Measurements from ENCODE around the gene GCHFR.

The GCHFR gene

GRCh38 chr15:40763801-40764628 lies at the start of gene GCHFR:
TSS of gene GCHFR (plus strand) at chr15:40764068. CDS start at chr15:40764181, 113 bp downstream.
- ATAC-seq (ENCODE audit: low read depth) = peak; percentile 54

GRCh38 chr15:40714144-40714543 lies 49.7 kb upstream of the GCHFR start:
- no peaks in the 10 kb centered on the region for H3K4me1 ChIP-seq (ENCODE audit: insufficient read depth, poor library complexity, severe bottlenecking)
- no peaks in the 10 kb centered on the region for H3K27me3 ChIP-seq (ENCODE audit: insufficient read depth, poor library complexity, severe bottlenecking)
- no peak for ATAC-seq (ENCODE audit: low read depth)
- H3K9me3 ChIP-seq (ENCODE audit: severe bottlenecking) = no peaks in the 10 kb centered on the region
- DNase-seq (ENCODE audit: low spot score) = no peak
- H3K27ac ChIP-seq (ENCODE audit: poor library complexity, severe bottlenecking) = no peak overlapping the region
- TF ChIP-seq CTCF (IDR thresholded peaks at IDR 0.05; ENCODE audit: poor library complexity, severe bottlenecking) = no peak
- no peak overlapping the region for H3K4me3 ChIP-seq (ENCODE audit: severe bottlenecking)
- peaks cover 81% of the 10 kb centered on the region for H3K36me3 ChIP-seq (ENCODE audit: low read depth)

More at GRCh38 chr15:40763801-40764628, at the start of gene GCHFR:
- no peaks in the 10 kb centered on the region for H3K9me3 ChIP-seq (ENCODE audit: severe bottlenecking)
- TF ChIP-seq CTCF (IDR thresholded peaks at IDR 0.05; ENCODE audit: poor library complexity, severe bottlenecking) = peak; percentile 67
- peak; percentile 92 for DNase-seq (ENCODE audit: low spot score)
- H3K36me3 ChIP-seq (ENCODE audit: low read depth) = 0 out of 2 replicates have a peak, but pooled peaks cover 5% of the 10 kb centered on the region
- H3K27me3 ChIP-seq (ENCODE audit: insufficient read depth, poor library complexity, severe bottlenecking) = no peaks in the 10 kb centered on the region
- peak within 1 kb of the TSS; percentile 92 for H3K27ac ChIP-seq (ENCODE audit: poor library complexity, severe bottlenecking)
- peaks cover 45% of the 10 kb centered on the region for H3K4me1 ChIP-seq (ENCODE audit: insufficient read depth, poor library complexity, severe bottlenecking)
- H3K4me3 ChIP-seq (ENCODE audit: severe bottlenecking) = peak within 1 kb of the TSS; percentile 31

- Histone ChIP-seq H3K9me3 (ENCODE audit: severe bottlenecking) (no peaks in the 10 kb centered on the region), H3K27ac (ENCODE audit: poor library complexity, severe bottlenecking) (no peak overlapping the region), H3K4me1 (ENCODE audit: insufficient read depth, poor library complexity, severe bottlenecking) (no peaks in the 10 kb centered on the region), H3K36me3 (ENCODE audit: low read depth) (peaks cover 85% of the 10 kb centered on the region), H3K4me3 (ENCODE audit: severe bottlenecking) (no peak overlapping the region), H3K27me3 (ENCODE audit: insufficient read depth, poor library complexity, severe bottlenecking) (no peaks in the 10 kb centered on the region)
- no peak for TF ChIP-seq CTCF (IDR thresholded peaks at IDR 0.05; ENCODE audit: poor library complexity, severe bottlenecking)
- no peak for ATAC-seq (ENCODE audit: low read depth)
- DNase-seq (ENCODE audit: low spot score) = no peak
Measured at GRCh38 chr15:40716165-40716564, 47.7 kb upstream of the GCHFR start.

- Histone ChIP-seq H3K4me3 (ENCODE audit: severe bottlenecking) (no peak overlapping the region), H3K27ac (ENCODE audit: poor library complexity, severe bottlenecking) (no peak overlapping the region), H3K36me3 (ENCODE audit: low read depth) (peaks cover 76% of the 10 kb centered on the region), H3K4me1 (ENCODE audit: insufficient read depth, poor library complexity, severe bottlenecking) (no peaks in the 10 kb centered on the region), H3K27me3 (ENCODE audit: insufficient read depth, poor library complexity, severe bottlenecking) (no peaks in the 10 kb centered on the region), H3K9me3 (ENCODE audit: severe bottlenecking) (no peaks in the 10 kb centered on the region)
- no peak for DNase-seq (ENCODE audit: low spot score)
- peak; percentile 35; the same call in 1 of the 3 replicates for ATAC-seq (ENCODE audit: low read depth)
- TF ChIP-seq CTCF (IDR thresholded peaks at IDR 0.05; ENCODE audit: poor library complexity, severe bottlenecking) = no peak
Measured at GRCh38 chr15:40721701-40722100, 42.2 kb upstream of the GCHFR start.

- no peak overlapping the region for H3K27ac ChIP-seq (ENCODE audit: poor library complexity, severe bottlenecking)
- H3K4me1 ChIP-seq (ENCODE audit: insufficient read depth, poor library complexity, severe bottlenecking) = no peaks in the 10 kb centered on the region
- H3K4me3 ChIP-seq (ENCODE audit: severe bottlenecking) = no peak overlapping the region
- no peak for TF ChIP-seq CTCF (IDR thresholded peaks at IDR 0.05; ENCODE audit: poor library complexity, severe bottlenecking)
- no peak for DNase-seq (ENCODE audit: low spot score)
- H3K9me3 ChIP-seq (ENCODE audit: severe bottlenecking) = no peaks in the 10 kb centered on the region
- H3K36me3 ChIP-seq (ENCODE audit: low read depth) = peaks cover 69% of the 10 kb centered on the region
- no peaks in the 10 kb centered on the region for H3K27me3 ChIP-seq (ENCODE audit: insufficient read depth, poor library complexity, severe bottlenecking)
- ATAC-seq (ENCODE audit: low read depth) = no peak
Measured at GRCh38 chr15:40722354-40722753, 41.5 kb upstream of the GCHFR start.

Data from RWPE2 (cell line).